Parathyroid adenoma (tissue), 2 donors: ENCODE data around the gene MBNL2.

ENCODE experiments used
- H2AFZ ChIP-seq: fragments of 300-600 bp; sonication (generic); one replicate; pipeline ENCODE4 v1.7.0; 2017; ENCODE audit warnings: antibody characterized with exemption, mild to moderate bottlenecking
- H3K27ac ChIP-seq: fragments of 300-600 bp; sonication (generic); one replicate; pipeline ENCODE4 v1.7.0; 2017
- H3K27me3 ChIP-seq: fragments of 300-600 bp; sonication (generic); one replicate; pipeline ENCODE4 v1.7.0; 2017; ENCODE audit warnings: low read length; ENCODE audit not compliant: control insufficient read depth, insufficient read depth
- H3K36me3 ChIP-seq: fragments of 300-600 bp; sonication (generic); one replicate; pipeline ENCODE4 v1.7.0; 2017; ENCODE audit warnings: low read length; ENCODE audit not compliant: control insufficient read depth, insufficient read depth
- H3K4me1 ChIP-seq: fragments of 300-600 bp; sonication (generic); one replicate; pipeline ENCODE4 v1.7.0; 2017; ENCODE audit warnings: control low read depth
- H3K4me2 ChIP-seq: fragments of 300-600 bp; sonication (generic); one replicate; pipeline ENCODE4 v1.7.0; 2017; ENCODE audit warnings: low read length
- H3K4me3 ChIP-seq: fragments of 300-600 bp; sonication (generic); one replicate; pipeline ENCODE4 v1.7.0; 2017; ENCODE audit warnings: low read depth, low read length
- H3K79me2 ChIP-seq: fragments of 300-600 bp; sonication (generic); one replicate; pipeline ENCODE4 v1.7.0; 2017; ENCODE audit warnings: control low read depth
- H3K9ac ChIP-seq: fragments of 300-600 bp; sonication (generic); one replicate; pipeline ENCODE4 v1.7.0; 2017; ENCODE audit warnings: mild to moderate bottlenecking
- H3K9me3 ChIP-seq: fragments of 300-600 bp; sonication (generic); one replicate; pipeline ENCODE4 v1.7.0; 2017; ENCODE audit warnings: low read length; ENCODE audit not compliant: control insufficient read depth
- TF ChIP-seq, protein P1 (sequence below): fragments of 300-600 bp; sonication (generic); IDR thresholded peaks from one replicate; pipeline ENCODE4 v1.7.0; 2017; ENCODE audit warnings: antibody characterized with exemption, mild to moderate bottlenecking
- donor health status: primary hyperparathyroidism.

Gene MBNL2

DNA sequence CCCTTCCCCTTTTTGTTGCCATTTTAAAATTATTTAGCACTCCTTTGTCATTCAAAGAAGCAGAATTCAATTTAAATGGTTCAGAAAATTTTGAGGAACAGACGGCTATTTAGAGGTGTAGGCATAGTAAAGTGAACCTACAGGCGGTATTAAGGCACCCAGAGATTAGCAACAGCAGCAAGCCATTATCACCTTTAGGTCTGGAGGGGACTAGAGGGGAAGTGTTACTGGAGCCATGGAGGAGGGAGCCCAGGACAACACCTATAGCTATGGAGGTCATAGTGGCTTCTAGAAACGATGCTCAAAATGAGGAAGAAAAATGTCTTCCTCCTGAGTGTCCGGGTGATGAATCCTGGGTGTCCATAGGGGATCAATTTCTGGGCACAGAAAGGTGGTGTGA, 25.8 kb upstream of the MBNL2 start:
- Histone ChIP-seq H3K27ac (no peak overlapping the region), H3K9ac (no peak overlapping the region), H3K79me2 (no peaks in the 10 kb centered on the region), H3K4me2 (no peak overlapping the region), H3K4me1 (peaks cover 5% of the 10 kb centered on the region), H3K9me3 (no peaks in the 10 kb centered on the region), H3K4me3 (no peak overlapping the region), H2AFZ (no peak overlapping the region), H3K27me3 (no peaks in the 10 kb centered on the region), H3K36me3 (no peaks in the 10 kb centered on the region)
- TF ChIP-seq, protein P1, sequence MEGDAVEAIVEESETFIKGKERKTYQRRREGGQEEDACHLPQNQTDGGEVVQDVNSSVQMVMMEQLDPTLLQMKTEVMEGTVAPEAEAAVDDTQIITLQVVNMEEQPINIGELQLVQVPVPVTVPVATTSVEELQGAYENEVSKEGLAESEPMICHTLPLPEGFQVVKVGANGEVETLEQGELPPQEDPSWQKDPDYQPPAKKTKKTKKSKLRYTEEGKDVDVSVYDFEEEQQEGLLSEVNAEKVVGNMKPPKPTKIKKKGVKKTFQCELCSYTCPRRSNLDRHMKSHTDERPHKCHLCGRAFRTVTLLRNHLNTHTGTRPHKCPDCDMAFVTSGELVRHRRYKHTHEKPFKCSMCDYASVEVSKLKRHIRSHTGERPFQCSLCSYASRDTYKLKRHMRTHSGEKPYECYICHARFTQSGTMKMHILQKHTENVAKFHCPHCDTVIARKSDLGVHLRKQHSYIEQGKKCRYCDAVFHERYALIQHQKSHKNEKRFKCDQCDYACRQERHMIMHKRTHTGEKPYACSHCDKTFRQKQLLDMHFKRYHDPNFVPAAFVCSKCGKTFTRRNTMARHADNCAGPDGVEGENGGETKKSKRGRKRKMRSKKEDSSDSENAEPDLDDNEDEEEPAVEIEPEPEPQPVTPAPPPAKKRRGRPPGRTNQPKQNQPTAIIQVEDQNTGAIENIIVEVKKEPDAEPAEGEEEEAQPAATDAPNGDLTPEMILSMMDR, result no peak

DNA sequence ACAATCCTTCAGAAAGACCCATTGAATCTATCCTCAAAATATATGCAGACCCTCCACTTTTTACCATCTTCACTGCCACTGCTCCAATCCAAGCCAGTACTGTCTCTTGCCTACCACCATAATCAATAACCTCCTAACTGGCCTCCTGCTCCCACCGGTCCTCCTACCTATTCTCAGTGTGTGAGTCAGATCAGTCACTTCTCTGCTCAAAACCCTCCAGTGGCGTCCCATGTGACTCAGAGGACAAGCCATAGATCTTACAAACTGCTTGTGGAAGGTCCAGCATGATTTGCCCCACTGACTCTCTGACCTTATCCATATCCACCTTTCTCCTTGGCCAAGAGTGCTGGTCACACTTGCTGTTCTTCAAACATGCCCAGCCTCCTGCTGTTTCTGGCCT, 23.4 kb upstream of the MBNL2 start:
- H3K4me3 ChIP-seq, result no peak overlapping the region
- H3K9ac ChIP-seq, result no peak overlapping the region
- H3K4me2 ChIP-seq, result no peak overlapping the region
- TF ChIP-seq, protein P1, result no peak
- H3K27ac ChIP-seq, result no peak overlapping the region
- no peaks in the 10 kb centered on the region for H3K27me3 ChIP-seq
- H3K79me2 ChIP-seq, result no peaks in the 10 kb centered on the region
- no peak overlapping the region for H2AFZ ChIP-seq
- no peaks in the 10 kb centered on the region for H3K4me1 ChIP-seq
- no peaks in the 10 kb centered on the region for H3K36me3 ChIP-seq
- H3K9me3 ChIP-seq, result no peaks in the 10 kb centered on the region

DNA sequence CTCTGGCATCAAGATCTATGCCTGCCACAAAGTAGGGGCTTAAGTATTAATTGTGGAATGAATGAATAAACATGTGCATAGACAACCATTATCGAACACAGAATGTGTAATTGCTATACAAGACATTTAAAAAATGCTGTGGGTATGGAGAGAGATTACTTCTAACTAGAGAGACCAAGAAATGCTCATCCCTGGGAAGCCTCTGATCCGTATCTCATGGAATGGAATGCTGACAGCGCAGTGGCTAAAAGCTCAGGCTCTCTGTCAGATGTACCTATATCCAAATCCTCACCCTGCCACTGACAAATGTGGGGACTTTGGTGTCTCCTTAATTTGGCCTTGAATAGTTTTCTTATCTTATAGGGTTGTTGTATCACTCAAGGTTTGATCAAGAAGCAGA, 22.7 kb upstream of the MBNL2 start:
- H2AFZ ChIP-seq, result no peak overlapping the region
- no peaks in the 10 kb centered on the region for H3K36me3 ChIP-seq
- no peak overlapping the region for H3K9ac ChIP-seq
- H3K27me3 ChIP-seq, result no peaks in the 10 kb centered on the region
- H3K9me3 ChIP-seq, result no peaks in the 10 kb centered on the region
- no peaks in the 10 kb centered on the region for H3K4me1 ChIP-seq
- no peak overlapping the region for H3K4me3 ChIP-seq
- no peak overlapping the region for H3K27ac ChIP-seq
- H3K79me2 ChIP-seq, result no peaks in the 10 kb centered on the region
- no peak overlapping the region for H3K4me2 ChIP-seq
- TF ChIP-seq, protein P1, result no peak

DNA sequence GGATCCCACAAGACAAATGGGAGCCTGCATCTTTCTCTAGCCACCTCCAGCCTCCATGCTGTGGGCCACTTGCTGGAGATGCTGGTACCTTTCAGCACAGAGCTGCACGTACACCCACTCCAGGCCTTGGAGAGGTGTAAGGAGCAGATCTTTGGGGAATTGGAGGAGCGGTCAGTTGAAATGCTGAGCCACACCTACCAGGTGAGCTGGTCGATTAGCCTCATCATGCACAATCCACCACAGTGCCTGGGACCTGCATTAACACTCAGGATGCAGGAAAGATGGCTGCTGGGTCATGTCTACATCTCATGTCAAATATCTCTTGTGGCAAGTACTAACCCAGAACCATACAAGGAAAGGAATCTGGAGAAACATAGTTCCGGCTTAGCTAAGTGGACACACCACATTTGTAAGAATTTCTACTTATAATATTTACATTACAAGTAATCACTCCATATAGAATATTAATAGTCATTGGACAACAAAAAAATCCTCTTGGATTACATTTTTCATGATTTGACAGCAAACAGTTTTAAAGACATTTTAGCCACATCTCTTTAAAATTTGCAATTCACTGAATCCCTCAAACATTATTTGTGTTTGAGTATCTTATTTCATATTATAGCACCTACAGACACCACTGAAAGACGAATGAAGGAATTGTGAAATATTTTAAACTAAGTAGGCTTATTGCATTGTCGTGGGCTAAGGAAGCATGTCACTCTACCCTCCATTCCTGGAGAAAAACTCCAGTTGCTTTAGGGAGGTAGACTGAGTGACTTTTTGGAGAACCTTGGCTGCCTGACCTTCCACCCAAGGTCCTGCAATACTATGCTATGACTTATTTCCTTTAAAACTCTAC, 21.8 kb upstream of the MBNL2 start:
- no peaks in the 10 kb centered on the region for H3K79me2 ChIP-seq
- no peaks in the 10 kb centered on the region for H3K9me3 ChIP-seq
- no peak overlapping the region for H3K4me2 ChIP-seq
- H2AFZ ChIP-seq, result no peak overlapping the region
- no peak overlapping the region for H3K4me3 ChIP-seq
- no peaks in the 10 kb centered on the region for H3K27me3 ChIP-seq
- TF ChIP-seq, protein P1, result no peak
- no peak overlapping the region for H3K27ac ChIP-seq
- H3K9ac ChIP-seq, result no peak overlapping the region
- H3K36me3 ChIP-seq, result no peaks in the 10 kb centered on the region
- no peaks in the 10 kb centered on the region for H3K4me1 ChIP-seq

DNA sequence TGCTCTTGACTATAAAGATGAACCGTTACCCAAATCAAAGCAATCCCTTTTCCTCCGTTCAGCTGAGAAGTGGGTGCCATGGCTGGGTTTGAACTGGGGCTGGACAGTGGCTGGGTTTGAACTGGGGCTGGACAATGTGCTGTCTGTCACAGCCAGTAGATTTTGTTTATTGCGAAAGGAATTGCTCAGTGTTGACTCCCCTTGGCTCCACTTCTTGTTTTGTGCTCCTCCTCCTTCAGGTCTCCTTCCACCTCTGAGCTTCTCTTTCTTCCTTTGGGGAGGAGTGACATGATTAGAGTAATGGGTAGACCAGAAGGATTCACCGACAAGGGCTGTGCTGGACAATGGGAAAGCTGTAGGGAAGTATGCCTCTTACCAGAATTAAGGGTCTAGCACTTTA, 19.4 kb upstream of the MBNL2 start:
- TF ChIP-seq, protein P1, result no peak
- Histone ChIP-seq H3K27me3 (no peaks in the 10 kb centered on the region), H3K4me1 (no peaks in the 10 kb centered on the region), H3K36me3 (no peaks in the 10 kb centered on the region), H3K9me3 (no peaks in the 10 kb centered on the region), H3K4me3 (no peak overlapping the region), H3K79me2 (no peaks in the 10 kb centered on the region), H3K9ac (no peak overlapping the region), H2AFZ (no peak overlapping the region), H3K4me2 (no peak overlapping the region), H3K27ac (no peak overlapping the region)
